Adipose tissue (tissue), 3 donors: ENCODE measurements around the gene LRRC1. TPM values are rescaled to one million over a fixed set of nuclear protein-coding genes. Genes with fewer than 3 reads are reported as not detected.

ENCODE experiments used
- H3K27ac ChIP-seq: one replicate; pipeline ENCODE4 v1.5.1; 2013; ENCODE audit warnings: low read depth, low read length
- WGBS, 3 donors: extraction: QIAGEN DNeasy Blood & Tissue Kit; methylation state at CpG; one replicate each; pipeline ENCODE4 v1.1.7; 2013; 5-methylcytosine and 5-hydroxymethylcytosine counted together
- polyA plus RNA-seq, 3 donors: library from polyadenylated mRNA; stranded (reverse); fragments of 200-250 nt; gene quantifications; one replicate each; pipeline ENCODE4 v1.2.3, GENCODE V29; 2013
- donor health status: healthy with polysubstance abuse.
- donor health status: Bipolar disorder and iron deficiency.
- donor health status: healthy.

LRRC1 gene
- polyA plus RNA-seq, 3 donors: 4.5 to 6.4 (median 5.3) TPM

DNA sequence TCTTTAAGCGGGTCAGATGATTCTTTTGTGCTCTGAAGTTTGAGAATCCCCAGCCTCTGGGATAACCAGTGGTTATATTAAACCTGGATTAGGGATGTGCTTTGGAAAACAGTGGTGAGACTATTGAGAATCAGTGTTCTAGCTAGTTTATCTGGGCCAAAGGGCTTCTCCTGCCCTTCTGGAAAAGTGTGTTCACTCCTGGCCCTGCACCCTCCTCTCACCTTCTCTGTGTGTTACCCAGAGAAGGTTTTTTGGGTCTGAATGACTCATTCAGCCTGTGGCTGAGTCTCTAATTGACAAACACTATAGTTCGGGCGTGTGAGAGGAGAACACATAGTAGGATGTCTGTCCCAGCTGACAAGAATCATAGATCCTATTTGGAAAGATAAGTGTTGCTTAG is 66.7 kb downstream of the LRRC1 start:
- WGBS, 3 donors: 90 to 94% (median 94%) methylated on average over 3 of the region's 3 CpGs
- H3K27ac ChIP-seq: no peak overlapping the region

DNA sequence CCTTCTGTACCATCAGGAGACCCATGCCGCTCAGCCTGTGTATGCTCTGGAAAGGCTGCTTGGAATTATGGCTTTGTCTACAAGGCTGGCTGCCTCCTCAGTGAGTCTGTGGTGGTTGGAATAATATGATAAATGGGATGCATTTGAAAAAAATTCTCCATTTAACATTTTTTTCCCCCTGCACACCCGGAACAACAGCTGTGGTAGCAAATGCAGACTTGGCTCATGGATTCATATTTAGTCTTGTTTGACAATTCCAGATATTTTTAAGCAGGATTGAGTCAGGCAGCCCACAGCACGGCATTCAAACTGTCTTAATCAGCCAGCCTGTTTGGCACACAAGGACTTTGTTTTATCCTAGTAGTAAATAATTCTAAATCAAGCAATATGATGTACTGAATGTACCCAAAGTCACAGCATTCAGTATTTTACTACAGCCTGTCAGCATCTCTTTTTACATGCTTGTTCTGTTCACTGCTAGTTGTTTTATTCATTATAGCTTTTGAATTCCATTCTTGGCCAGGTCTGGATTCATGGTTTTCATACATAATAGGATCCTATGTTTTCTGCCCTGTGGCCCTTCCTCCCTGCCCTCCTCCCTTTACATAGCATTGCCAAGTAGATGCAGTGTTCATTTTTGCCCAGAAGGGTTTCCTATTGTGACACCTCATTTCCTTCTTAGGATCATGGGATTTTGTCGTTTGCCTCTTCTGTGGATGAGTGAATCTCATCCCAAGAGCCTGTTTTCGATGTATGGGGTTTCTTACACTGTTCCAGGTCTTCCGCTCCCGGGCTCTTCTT is 68.1 kb downstream of the LRRC1 start:
- 63 to 70% (median 67%) methylated on average over 7 of the region's 7 CpGs for WGBS, 3 donors

DNA sequence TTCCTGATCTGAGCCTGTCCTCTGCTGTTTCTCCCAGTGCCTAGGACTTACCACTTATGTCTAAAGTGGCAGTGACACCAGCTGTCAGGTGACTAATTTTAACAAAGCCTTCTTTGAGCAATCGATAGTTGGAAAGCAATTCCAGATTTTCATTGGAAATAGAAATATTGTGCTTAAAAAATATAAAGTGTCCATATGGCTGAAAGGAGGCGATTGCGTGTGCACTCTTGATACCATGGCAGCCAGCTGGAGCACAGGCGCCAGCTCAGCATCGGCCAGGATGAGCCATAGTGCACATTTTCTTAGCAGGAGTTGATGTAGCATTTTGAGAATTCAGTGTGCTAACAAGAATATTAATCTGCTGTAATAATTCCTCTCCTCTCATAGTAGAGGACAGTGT is 70.0 kb downstream of the LRRC1 start:
- WGBS, 3 donors: 94 to 96% (median 96%) methylated on average over 5 of the region's 5 CpGs
- no peak overlapping the region for H3K27ac ChIP-seq

More for the DNA sequence above, 68.1 kb downstream of the LRRC1 start:
- H3K27ac ChIP-seq: no peak overlapping the region

DNA sequence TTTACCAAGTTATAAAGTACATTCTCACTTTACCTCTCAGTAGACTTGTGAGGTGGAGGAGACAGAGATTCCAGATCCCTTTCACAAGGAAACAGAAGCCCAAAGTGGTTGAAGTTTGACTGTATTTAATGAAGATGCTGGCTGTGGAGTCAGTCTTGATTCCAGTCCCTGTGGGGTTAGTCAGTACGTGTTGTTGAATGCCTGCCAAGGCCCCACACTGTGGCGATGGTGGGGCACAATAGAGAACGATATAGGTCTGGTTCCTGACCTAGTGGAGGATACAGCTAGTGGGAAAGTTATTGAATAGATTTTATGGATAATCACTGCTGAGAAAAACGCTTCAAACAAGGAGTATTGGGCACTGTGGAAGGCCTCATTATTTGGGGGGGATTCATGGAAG is 71.4 kb downstream of the LRRC1 start:
- 65 to 79% (median 65%) methylated on average over 4 of the region's 4 CpGs for WGBS, 3 donors
- no peak overlapping the region for H3K27ac ChIP-seq

DNA sequence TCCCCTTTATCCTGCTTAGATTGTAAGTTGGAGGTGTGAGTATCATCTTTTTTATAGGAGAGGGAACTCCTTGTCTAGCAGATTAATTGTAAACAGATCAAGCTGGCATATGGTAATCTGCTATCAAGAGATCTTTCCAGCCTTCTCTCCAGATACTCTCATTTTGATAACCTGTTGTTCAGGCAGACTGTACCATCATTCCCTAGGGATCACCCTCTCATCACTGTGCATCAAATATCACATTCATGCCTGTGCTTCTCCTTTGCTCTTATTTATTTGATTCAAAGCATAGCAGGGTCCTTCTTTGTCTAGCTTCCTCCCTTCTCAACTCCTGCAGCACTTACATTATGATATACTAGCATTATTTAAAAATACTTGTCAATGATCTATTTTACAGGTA is 73.8 kb downstream of the LRRC1 start:
- no peak overlapping the region for H3K27ac ChIP-seq

DNA sequence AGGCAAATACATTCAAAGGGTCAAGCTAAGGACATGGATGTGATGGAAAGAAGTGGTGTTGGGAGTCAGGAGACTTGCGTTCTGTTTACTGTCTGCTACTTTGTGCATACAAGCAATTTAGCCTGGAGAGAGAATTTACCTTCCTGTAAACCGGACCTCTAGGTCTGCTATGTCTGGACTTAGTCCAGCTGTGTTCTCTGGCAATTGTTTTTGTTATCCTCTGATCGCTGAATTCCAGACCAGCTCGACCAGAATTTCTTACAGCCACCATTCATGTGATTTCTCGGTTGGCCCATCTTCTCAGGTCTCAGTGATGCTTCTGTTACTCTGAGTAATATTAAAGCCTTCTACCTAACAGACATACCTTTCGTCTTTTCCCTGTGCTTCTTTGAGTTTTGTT is 75.2 kb downstream of the LRRC1 start:
- no peak overlapping the region for H3K27ac ChIP-seq
- WGBS, 3 donors: 40 to 60% (median 55%) methylated on average over 6 of the region's 6 CpGs

DNA sequence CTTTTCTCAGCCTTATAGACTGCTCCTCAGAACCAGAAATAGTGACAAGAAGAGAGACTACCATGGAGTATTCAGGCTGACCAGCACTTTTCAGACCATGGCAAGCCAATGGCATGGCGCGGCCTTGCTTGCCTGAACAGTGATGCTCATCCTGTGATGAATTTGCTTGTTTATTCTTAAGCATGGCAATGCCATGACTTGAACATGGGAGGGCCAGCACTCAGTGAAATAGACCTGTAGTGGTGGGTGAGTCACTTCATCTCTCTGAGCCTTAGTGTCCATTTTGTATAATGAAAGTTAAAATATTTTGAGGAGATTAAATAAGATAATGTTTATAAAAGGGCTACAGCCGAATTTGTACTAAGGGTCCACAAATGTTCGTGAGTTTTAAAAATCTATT is 79.1 kb downstream of the LRRC1 start:
- WGBS, 3 donors: 95 to 97% (median 95%) methylated on average over 4 of the region's 4 CpGs
- H3K27ac ChIP-seq: no peak overlapping the region

DNA sequence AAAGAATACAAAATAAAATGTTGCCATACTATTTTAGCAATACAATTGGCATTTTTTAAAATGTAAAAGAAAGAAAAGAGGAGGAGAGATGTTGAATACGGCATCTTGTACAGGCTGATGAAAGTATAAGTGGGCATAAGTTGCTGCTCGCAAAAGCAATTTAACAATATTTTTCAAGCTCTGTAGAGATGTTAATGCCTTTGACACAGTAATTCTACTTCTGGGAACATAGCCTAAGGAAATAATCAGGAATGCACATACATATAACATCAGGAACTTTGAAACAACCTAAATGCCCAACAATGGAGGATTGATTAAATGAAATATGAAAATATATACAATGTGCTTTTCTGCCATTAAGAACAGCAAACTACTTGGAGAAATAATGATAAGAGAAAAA is 80.2 kb downstream of the LRRC1 start:
- no peak overlapping the region for H3K27ac ChIP-seq
- WGBS, 3 donors: 94 to 97% (median 96%) methylated on average over 2 of the region's 2 CpGs

DNA sequence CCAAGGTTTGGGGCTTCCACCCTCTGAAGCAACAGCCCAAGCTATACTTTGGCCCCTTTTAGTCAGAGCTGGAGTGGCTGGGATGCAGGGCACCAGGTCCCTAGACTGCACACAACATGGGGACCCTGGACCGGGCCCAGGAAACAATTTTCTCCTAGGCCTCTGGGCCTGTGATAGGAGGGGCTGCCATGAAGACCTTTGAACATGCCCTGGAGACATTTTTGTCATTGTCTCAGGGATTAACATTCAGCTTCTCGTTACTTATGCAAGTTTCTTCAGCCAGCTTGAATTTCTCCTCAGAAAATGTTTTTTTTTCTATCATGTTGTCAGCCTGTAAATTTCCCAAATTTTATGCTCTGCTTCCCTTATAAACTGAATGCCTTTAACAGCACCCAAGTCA is 82.3 kb downstream of the LRRC1 start:
- 69 to 95% (median 71%) methylated on average over 2 of the region's 2 CpGs for WGBS, 3 donors
- H3K27ac ChIP-seq: no peak overlapping the region

DNA sequence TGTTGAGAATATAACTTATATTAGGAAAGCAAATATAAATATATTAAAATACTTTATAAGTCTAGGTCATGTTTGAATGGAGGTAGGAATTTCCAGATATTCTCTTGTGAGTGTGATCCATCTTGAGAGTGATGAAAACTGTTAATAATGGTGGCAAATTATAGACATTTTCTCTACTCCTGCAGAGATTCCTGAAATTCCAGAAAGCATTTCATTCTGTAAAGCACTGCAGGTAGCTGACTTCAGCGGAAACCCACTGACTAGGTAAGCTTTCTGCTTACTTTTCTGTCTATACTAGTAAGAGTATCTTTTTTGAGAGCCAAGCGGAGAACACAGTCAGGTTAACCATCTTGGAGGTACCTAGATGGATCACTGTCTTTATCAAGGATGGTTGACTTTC is 84.0 kb downstream of the LRRC1 start:
- whole genome bisulfite sequencing, 3 donors: 93 to 96% (median 96%) methylated on average over 2 of the region's 2 CpGs
- no peak overlapping the region for H3K27ac ChIP-seq

DNA sequence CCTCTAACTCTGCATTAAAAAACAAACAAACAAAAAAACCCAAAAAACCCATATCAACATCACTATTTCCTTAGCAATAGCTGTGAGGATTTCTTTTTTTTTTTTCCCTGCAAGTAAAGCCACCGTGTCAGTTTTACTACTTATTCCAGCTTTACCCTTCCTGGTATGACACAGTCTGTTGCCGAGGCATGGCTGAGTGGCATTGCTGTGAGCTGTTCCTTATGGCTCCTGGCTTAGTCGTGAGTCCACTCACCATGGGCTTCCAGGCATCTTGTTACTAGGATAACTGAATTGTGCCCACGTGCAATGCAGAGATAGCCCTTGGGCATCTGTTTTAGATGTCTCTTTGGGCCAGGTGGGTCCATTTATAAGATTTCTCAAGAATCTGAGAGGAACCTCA is 84.8 kb downstream of the LRRC1 start:
- 67 to 82% (median 80%) methylated on average over 4 of the region's 4 CpGs for WGBS, 3 donors
- H3K27ac ChIP-seq: no peak overlapping the region

DNA sequence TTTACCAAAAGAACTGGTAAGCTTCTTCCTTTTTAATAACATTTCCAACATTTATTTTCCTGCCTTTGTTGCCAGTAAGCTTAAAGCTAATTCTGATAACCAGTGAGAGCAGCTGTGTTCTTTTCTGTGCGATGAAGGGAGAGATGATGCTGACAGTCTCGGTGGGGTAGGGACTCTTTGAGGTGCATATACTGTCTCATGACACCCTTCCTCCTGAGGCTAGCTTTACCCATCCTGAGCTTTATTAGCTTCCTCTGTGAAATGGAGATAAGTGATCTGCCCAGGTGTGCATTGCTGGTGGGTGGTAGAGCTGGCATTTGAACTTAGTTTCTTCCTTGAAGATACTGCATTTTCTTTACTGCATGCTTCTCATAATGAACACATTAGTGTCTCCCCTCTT is 92.5 kb downstream of the LRRC1 start:
- WGBS, 3 donors: 76 to 87% (median 84%) methylated on average over 2 of the region's 2 CpGs
- no peak overlapping the region for H3K27ac ChIP-seq

DNA sequence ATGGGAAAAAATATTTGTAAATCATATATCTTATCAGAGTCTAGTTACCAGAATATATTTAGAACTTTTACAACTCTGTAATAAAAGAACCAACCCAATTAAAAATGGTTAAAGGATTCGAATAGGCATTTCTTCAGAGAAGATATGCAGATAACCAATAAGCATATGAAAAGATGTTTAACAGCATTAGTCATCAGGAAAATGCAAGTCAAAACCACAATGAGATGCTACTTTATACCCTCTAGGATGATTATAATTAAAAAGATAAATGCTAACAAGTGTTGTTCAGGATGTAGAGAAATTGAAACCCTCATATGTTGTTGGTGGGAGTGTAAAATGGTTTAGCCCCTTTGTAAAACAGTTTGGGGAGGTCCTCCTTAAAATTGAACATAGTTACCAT is 94.1 kb downstream of the LRRC1 start:
- H3K27ac ChIP-seq: no peak overlapping the region
- WGBS, 3 donors: 86 to 94% (median 87%) methylated on average over 1 of the region's 1 CpG

DNA sequence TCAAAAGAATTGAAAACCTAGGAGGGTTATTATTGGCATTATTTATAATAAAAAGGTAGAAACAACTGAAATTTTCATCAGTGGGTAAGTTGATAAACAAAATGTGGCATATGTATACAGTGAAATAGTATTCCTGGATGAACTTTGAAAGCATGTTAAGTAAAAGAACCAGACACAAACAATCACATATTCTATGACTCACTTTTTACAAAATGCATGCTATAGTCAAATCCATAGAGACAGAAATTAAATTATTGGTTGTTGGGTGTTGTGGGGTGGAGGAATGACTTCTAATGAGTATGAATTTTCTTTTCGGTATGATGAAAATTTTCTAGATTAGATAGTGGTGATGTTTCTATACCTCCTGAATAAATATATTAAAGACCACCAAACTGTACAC is 94.6 kb downstream of the LRRC1 start:
- 99 to 100% (median 100%) methylated on average over 1 of the region's 1 CpG for WGBS, 3 donors
- no peak overlapping the region for H3K27ac ChIP-seq

DNA sequence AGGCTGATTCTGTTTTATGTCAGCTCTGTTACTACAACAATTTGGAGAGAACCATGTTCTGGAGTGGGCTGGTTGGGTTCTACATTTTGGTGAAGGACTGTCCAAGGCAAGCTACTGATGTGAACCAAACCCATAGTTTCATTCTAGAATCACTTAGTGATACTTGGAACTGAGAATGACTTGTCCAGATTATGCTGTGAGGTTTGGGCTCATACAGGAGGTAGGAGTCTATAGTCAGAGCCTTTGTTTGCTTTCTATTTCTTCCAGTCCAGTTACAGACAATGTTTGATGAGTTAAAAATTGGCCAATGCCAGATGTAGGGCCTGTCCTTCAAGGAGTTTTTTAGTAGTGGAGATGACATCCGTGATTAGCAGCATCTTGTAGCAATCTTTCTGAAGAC is 97.9 kb downstream of the LRRC1 start:
- 79 to 95% (median 89%) methylated on average over 1 of the region's 1 CpG for WGBS, 3 donors

DNA sequence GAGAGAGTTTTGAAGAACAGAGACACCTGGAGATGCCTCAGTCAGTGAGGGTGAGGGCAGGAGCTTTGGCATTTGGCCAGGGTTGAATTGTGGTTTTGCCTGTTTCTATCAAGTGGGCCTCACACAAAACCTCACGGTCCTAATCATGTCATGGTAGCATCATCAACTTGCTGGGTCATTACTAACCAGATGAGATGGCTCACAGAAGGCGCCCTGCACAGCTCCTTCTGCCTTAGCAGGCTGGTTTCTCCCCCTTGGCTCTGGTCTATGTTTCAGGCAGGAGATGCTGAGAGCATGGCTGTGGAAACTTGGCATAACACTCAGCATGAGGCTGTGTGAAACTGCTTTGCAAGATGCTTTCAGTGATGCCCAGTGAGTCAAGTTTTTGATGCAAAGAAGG is 99.3 kb downstream of the LRRC1 start:
- WGBS, 3 donors: 42 to 80% (median 57%) methylated on average over 2 of the region's 2 CpGs
- no peak overlapping the region for H3K27ac ChIP-seq

More for the DNA sequence above, 97.9 kb downstream of the LRRC1 start:
- no peak overlapping the region for H3K27ac ChIP-seq

DNA sequence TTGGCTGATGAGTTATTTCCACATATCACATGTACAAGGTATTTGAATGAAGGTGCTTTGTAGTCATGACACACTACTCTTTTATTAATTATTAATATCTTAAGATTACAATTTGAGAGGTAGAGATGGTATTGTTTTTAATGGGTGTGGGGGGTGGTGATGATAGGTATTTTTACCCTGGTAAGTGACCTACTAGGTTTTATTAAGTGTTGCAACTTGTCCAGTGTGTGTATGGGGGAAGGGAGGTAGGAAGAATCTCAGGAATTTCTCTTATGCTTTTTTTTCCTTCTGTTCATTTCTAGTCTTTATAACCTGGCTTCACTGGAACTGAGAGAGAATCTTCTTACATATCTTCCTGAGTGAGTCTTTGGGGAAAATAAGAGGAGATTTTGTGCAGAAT is 101.4 kb downstream of the LRRC1 start:
- no peak overlapping the region for H3K27ac ChIP-seq

DNA sequence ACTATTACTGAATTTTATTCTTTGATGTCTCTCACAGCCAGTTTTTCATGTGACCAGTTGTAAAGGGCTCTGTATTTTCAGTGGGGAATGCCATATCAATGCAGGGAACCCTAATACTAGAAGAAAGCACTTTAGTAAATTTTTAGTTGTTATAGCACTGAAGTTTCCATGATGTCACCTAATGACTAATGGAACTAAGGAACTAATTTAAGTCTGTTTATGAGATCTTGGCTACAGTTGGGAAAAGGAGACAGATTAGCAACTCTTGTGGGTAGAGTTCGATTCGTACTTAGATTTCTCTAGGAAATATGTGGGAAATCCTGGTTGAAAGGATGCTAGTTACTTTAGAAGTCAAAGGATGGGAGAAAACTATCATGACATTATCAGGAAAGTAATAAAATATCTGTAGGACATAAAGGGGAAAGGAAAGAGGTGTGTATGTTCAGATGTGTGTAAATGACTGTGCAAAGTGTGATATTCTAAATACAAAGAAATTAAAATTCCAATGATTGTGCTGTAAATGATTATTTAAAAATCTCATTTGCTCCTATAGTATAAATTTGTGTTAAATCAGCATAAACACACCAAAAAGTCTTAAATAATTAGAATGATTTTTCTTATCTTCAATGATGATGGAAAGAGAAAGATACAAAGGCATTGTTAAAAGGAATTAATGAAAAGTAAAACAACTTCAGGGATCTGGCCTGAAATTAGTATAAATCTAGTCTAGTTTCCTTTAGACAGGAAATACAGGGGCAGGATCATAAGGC is 103.4 kb downstream of the LRRC1 start:
- 64 to 90% (median 73%) methylated on average over 2 of the region's 2 CpGs for WGBS, 3 donors
- no peak overlapping the region for H3K27ac ChIP-seq

DNA sequence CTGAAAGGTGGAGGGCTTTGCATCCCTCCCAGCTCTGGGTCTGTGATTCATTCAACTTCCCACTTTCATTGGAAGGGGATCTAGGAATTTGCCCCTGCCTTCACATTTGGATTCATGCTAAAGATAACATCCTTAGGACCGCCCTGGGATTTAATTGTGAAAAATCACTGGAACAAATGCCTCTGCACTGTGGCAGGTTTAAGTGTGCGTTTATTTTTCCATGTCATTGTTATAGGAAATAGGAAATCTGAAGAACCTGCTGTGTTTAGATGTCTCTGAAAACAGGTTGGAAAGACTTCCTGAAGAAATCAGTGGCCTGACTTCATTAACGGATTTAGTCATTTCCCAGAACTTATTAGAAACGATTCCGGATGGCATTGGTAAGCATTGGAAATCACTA is 104.7 kb downstream of the LRRC1 start:
- H3K27ac ChIP-seq: no peak overlapping the region
- WGBS, 3 donors: 61 to 90% (median 85%) methylated on average over 5 of the region's 5 CpGs

DNA sequence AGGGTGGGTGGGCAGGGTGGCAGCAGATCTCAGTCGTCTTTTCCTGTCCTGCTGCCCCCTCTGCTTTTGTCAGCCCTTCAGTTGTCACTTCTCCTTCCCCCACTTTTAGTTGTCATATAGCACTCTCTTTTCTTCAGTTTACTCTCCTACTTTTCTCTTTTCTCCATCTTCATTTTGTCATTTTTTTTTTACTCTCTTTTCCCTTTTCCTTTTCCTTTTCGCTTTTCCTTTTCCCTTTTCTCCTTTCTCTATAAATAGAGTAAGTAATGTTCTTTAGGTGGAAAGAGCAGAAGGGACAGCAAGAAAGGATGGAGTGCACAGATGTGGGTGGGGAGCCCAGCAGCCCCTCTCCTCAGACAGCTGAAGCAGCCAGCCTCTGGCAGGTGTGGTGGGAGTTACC is 108.6 kb downstream of the LRRC1 start:
- no peak overlapping the region for H3K27ac ChIP-seq
- 88 to 96% (median 89%) methylated on average over 2 of the region's 2 CpGs for WGBS, 3 donors
